H1 (cell line): ENCODE results near the gene LAMTOR4. TPM values are rescaled to one million over a fixed set of nuclear protein-coding genes. Genes with fewer than 3 reads are reported as not detected.

Experiments
- BACH1 ChIP-seq: IDR thresholded peaks from 2 replicates; pipeline ENCODE4 v1.6.1; 2012; ENCODE audit warnings: low read length, improper control_type of control experiment
- CHD1 ChIP-seq: IDR thresholded peaks from 2 replicates; pipeline ENCODE4 v1.6.1; 2012; ENCODE audit warnings: low read depth, low read length, improper control_type of control experiment
- E2F6 ChIP-seq: IDR thresholded peaks from 2 replicates; pipeline ENCODE4 v1.6.1; 2012; ENCODE audit warnings: inconsistent platforms
- KDM1A ChIP-seq: fragments of 200-600, 300-600 bp; sonication (generic); IDR thresholded peaks from 2 replicates; pipeline ENCODE4 v1.7.1; 2016; ENCODE audit warnings: mild to moderate bottlenecking, low read length, borderline replicate concordance
- NRF1 ChIP-seq: IDR thresholded peaks from 2 replicates; pipeline ENCODE4 v1.6.1; 2011; ENCODE audit warnings: mild to moderate bottlenecking, low read depth, low read length, improper control_type of control experiment
- RNF2 ChIP-seq: fragments of 200-900, 300-1000 bp; sonication (generic); IDR thresholded peaks from 2 replicates; pipeline ENCODE4 v1.7.1; 2016; ENCODE audit warnings: borderline replicate concordance, low read depth, mild to moderate bottlenecking, antibody characterized with exemption, low read length; ENCODE audit not compliant: poor library complexity, severe bottlenecking; ENCODE audit errors: missing control alignments
- SIN3A ChIP-seq, 2 experiments: IDR thresholded peaks in 1 of 2; conservative IDR thresholded peaks in 1 of 2; 2 replicates each; pipeline ENCODE4 v1.6.1; 2011 to 2012; ENCODE audit warnings: low read length in 2 of 2, improper control_type of control experiment in 1 of 2, low read depth in 1 of 2, mild to moderate bottlenecking in 1 of 2
- SIRT6 ChIP-seq: IDR thresholded peaks from one replicate; pipeline ENCODE4 v1.7.1; 2012; ENCODE audit warnings: low read length, inconsistent platforms
- polyA plus RNA-seq, 7 experiments: library from polyadenylated mRNA; depleted of rRNA in 3 of 7; stranded (reverse) in 5 of 7; unstranded in 2 of 7; fragments of >200 nt in 5 of 7; fragments of 200-250 nt in 2 of 7; gene quantifications; 1 replicate in 5 of 7; 2 replicates in 1 of 7; 4 replicates in 1 of 7; pipeline versions ENCODE4 v1.2.1 to v1.2.3, GENCODE V29; 2011 to 2013; ENCODE audit warnings: missing spikeins in 2 of 7, mixed read lengths in 2 of 7
- total RNA-seq: library from RNA; stranded (reverse); fragmentation: NEBNext Ultra II Directional; extraction: Animal tissue kit (Norgen Biotek cat#: 25700); gene quantifications from 2 replicates; pipeline ENCODE4 v1.2.1, GENCODE V29; 2021
- TF ChIP-seq, protein P1 (sequence below): fragments of 300-600 bp; sonication (generic); IDR thresholded peaks from 2 replicates; pipeline ENCODE4 v1.7.1; 2012; ENCODE audit warnings: low read length, moderate library complexity, mild to moderate bottlenecking, inconsistent platforms; ENCODE audit not compliant: insufficient replicate concordance

The LAMTOR4 gene
- total and polyA plus RNA-seq, 2 of the 8 experiments (the other 6 are each of a cell fraction or from before 2014, with no cell fraction given): 153 to 622 TPM

DNA sequence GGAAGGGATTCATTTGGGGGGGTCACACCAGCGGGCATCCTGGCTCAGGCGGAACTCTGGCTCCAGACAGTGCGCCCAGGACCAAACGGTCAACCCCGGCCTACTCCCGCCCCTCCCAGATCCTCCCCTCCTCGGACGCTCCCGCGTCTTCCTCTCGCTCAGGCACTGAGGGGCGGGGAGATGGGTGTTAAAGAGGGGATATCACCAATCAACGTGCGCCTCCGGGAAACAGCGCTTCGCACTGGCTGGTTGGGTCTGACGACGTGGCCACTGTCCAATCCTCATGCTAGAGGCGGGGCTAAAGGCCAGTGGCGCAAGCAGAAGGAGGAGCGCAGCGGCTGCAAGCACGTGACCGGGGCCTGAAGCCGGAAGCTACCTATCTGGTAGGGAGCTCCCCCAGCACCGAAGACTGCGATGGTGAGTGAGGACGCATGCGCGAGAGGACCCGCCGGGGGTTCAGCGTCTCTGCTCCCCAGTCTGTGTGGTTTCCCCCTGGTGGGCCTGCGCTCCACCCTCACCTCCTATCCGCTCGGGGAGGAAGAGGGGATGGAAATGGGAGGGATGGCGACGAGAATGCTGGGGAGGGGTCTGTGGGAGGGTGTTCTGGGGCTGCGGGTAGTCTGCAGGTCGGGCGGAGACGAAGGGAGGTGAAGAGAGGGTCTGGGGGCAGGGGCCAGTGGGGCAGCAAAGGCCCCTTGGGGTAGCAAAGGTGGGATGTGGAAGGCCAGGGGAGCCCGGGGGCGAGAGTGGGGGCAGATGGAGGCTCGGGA lies at the start of gene LAMTOR4 (continued):
- TF ChIP-seq, protein P1, sequence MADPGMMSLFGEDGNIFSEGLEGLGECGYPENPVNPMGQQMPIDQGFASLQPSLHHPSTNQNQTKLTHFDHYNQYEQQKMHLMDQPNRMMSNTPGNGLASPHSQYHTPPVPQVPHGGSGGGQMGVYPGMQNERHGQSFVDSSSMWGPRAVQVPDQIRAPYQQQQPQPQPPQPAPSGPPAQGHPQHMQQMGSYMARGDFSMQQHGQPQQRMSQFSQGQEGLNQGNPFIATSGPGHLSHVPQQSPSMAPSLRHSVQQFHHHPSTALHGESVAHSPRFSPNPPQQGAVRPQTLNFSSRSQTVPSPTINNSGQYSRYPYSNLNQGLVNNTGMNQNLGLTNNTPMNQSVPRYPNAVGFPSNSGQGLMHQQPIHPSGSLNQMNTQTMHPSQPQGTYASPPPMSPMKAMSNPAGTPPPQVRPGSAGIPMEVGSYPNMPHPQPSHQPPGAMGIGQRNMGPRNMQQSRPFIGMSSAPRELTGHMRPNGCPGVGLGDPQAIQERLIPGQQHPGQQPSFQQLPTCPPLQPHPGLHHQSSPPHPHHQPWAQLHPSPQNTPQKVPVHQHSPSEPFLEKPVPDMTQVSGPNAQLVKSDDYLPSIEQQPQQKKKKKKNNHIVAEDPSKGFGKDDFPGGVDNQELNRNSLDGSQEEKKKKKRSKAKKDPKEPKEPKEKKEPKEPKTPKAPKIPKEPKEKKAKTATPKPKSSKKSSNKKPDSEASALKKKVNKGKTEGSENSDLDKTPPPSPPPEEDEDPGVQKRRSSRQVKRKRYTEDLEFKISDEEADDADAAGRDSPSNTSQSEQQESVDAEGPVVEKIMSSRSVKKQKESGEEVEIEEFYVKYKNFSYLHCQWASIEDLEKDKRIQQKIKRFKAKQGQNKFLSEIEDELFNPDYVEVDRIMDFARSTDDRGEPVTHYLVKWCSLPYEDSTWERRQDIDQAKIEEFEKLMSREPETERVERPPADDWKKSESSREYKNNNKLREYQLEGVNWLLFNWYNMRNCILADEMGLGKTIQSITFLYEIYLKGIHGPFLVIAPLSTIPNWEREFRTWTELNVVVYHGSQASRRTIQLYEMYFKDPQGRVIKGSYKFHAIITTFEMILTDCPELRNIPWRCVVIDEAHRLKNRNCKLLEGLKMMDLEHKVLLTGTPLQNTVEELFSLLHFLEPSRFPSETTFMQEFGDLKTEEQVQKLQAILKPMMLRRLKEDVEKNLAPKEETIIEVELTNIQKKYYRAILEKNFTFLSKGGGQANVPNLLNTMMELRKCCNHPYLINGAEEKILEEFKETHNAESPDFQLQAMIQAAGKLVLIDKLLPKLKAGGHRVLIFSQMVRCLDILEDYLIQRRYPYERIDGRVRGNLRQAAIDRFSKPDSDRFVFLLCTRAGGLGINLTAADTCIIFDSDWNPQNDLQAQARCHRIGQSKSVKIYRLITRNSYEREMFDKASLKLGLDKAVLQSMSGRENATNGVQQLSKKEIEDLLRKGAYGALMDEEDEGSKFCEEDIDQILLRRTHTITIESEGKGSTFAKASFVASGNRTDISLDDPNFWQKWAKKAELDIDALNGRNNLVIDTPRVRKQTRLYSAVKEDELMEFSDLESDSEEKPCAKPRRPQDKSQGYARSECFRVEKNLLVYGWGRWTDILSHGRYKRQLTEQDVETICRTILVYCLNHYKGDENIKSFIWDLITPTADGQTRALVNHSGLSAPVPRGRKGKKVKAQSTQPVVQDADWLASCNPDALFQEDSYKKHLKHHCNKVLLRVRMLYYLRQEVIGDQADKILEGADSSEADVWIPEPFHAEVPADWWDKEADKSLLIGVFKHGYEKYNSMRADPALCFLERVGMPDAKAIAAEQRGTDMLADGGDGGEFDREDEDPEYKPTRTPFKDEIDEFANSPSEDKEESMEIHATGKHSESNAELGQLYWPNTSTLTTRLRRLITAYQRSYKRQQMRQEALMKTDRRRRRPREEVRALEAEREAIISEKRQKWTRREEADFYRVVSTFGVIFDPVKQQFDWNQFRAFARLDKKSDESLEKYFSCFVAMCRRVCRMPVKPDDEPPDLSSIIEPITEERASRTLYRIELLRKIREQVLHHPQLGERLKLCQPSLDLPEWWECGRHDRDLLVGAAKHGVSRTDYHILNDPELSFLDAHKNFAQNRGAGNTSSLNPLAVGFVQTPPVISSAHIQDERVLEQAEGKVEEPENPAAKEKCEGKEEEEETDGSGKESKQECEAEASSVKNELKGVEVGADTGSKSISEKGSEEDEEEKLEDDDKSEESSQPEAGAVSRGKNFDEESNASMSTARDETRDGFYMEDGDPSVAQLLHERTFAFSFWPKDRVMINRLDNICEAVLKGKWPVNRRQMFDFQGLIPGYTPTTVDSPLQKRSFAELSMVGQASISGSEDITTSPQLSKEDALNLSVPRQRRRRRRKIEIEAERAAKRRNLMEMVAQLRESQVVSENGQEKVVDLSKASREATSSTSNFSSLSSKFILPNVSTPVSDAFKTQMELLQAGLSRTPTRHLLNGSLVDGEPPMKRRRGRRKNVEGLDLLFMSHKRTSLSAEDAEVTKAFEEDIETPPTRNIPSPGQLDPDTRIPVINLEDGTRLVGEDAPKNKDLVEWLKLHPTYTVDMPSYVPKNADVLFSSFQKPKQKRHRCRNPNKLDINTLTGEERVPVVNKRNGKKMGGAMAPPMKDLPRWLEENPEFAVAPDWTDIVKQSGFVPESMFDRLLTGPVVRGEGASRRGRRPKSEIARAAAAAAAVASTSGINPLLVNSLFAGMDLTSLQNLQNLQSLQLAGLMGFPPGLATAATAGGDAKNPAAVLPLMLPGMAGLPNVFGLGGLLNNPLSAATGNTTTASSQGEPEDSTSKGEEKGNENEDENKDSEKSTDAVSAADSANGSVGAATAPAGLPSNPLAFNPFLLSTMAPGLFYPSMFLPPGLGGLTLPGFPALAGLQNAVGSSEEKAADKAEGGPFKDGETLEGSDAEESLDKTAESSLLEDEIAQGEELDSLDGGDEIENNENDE: no peak
- TF ChIP-seq RNF2: no peak
- no peak for TF ChIP-seq KDM1A
- TF ChIP-seq BACH1: no peak
- no peak for TF ChIP-seq CHD1
- TF ChIP-seq NRF1: peak; percentile 72
- TF ChIP-seq SIRT6: no peak
- TF ChIP-seq SIN3A (conservative IDR thresholded peaks at IDR 0.05 in 1 of 2, IDR thresholded peaks at IDR 0.05 in 1 of 2; ENCODE audit: low read depth in 1 of 2, low read length in 2 of 2): no peak; a peak in 1 of 4 replicates
- peak; percentile 73 for TF ChIP-seq E2F6
